GM19035 (cell line): ENCODE results near the gene SLC30A7.

Source experiments
- ATAC-seq: cut with Tn5 transposase; IDR thresholded peaks from one replicate; pipeline ENCODE4 v1.9.1; 2021; ENCODE audit not compliant: unreplicated experiment

SLC30A7 gene

DNA sequence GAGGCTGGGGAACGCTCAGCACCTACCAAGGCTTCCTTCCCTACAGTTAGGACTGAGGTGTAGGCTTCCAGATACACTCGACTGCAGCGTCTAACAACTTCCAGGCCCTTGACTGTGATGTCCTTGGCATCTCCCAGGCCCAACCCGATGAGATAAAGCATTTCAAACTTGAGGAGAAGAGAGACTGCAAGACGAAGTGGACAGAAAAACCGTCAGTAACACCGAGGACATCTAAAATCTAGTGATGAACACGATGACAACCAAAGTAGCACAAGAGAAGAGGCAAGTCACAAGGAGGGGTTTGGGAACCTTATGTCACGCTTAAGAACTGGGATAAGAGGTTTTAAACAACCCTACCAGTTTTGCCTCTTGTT is 129.4 kb downstream of the SLC30A7 start:
- ATAC-seq: peak; percentile 30

DNA sequence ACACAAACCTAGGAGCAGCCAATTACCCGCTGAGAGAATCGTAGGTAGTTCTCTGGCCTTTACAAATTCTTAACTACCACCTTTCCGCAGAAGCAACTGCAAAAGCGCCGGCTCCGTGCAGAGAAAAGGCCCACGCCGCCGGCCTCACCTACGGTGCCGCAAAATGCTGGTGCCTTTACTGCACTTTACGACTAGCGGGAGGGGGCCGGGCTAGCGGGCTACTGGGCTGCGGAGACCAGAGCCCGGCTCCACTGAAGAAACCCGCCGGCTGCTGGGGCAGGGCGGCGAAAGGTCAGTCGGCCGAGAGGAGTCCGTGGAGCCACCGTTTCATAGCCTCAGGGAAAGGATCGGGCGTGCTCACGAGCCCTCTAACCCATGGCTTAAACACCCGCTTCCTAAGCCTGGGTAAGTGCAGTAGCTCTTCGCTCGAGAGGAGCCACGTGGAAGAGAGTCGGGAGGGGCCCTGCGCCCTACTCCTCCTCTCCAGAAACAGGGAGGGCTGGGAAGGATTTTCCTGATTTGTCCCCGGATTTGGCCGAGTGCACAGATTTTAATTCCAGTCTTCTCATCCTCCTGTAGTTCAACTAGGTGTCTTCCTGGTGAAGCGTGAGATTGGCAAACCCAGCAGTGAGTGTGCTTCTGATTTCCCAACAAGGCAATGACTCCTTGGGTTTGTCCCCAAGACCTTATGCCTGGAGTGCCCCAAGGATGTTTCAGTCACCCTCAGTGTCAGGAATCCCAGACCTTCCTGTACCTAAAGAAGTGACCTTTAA is 130.0 kb downstream of the SLC30A7 start, which contains the start of gene DPH5:
Gene DPH5 (minus strand): TSS at position 128 of the 773 bp plus-strand sequence. CDS start 341 bp downstream, outside the sequence.
- peak; percentile 89 for ATAC-seq

DNA sequence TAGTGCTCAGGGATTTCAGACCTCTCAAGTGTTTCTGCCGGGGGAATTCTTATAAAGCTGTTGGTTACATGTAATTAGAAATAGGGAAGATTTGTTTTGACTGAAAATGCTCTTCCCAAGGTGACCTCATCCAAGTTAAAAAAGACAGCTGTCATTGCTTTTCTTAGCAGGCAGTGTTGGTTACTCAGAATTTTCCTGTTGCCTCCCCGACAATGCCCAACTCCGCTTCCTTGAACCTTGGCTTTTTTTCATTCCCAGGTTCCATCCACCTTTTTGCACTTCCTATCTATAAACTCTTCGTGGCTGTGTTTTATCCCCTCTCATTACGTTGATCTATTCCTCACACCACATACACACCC is 130.5 kb downstream of the SLC30A7 start:
- ATAC-seq: no peak

DNA sequence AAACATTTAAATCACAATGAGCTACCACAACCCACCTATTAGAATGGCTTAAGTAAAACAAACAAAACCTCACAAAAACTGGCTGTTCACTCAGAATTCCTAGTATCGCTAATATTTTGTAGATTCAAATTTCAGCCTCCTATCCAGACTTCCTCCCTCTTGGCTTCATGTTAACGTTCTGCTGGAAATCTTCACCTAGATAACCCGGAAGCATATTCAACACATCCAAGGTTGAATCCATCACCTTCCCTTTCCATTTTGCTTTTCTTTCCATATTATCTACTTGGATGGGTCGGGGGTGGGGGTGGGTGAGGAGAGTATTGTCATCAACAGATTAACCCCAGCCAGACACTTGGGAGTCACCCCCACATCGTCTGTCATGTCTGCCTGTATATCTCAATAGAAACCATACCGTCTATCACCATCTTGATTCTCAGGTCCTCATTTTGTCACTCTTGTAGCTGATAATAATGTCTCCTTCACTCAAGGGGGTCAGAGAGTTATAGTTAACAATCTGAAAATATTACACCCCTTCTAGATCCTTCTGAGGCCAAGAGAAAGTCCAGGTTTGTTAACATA is 131.4 kb downstream of the SLC30A7 start:
- ATAC-seq: no peak

DNA sequence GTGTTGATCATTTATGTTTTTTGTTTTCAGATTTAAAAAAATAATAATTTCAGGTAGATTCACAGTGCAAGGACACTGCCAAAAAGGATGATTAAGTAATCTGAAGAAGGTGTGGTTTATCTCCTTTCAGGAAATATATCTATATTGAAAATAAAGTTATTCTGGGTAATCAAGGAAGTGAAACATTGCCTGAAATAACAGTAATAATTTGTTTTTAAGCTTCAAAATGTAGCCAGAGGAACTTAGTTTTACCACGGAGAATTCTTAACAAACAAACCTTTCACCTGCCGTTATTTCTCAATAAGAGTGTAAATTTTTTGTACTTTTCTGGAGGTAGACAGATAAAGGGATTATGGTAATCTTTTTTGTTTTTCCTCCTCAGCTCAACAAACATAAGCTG is 132.6 kb downstream of the SLC30A7 start:
- no peak for ATAC-seq

DNA sequence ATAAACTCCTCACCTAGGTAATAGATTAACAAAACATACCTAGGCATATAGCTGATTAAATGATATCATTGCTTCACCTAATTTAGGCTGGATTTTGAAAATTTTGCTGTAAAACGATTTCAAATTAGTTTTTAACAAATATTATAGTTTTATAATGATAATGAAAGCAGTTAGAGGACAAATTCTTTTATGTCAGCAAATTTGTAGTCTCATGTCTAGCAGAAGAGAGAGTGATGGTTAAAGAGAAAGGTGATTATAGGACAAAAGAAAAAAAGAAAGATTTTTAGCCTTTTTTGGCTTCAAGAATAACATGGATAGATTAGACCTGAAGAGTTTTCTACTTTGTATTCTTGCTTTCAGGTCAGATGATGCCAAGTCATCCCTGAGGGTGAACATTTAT is 133.3 kb downstream of the SLC30A7 start:
- ATAC-seq: no peak

DNA sequence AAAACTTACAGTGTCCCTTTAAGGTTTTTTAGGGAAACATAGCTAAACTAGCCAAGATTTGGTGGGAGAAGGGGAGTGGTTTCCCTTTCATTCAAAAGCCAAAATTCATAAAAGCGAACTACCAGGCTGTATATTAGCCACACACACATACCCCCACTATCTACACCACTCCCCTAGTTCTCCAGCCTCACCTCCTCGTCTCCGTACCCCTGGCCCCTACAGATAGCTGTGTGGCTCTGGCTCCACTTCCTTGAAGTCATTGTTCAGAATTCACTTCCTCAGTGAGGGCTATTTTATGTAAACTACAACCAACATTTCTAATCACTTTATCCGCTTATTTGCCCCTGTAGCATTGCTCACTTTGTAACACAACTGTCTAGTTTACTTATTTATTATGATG is 135.0 kb downstream of the SLC30A7 start:
- ATAC-seq: no peak
